T47D (cell line): Measurements from ENCODE around the gene SULT2B1.
A peak's percentile ranks its signal among the peaks of the same experiment; 100 is the strongest.
"Not testable (repeated sequence)": the region's sequence is repeated elsewhere in the genome, so short reads cannot be mapped to it uniquely, and the experiment has no call there.

ENCODE experiments used
- DNase-seq, 2 experiments: peaks; one replicate each; pipeline versions ENCODE4 v3.0.0 to v3.0.0-alpha.2; 2011 to 2012; ENCODE audit warnings: low read depth in 1 of 2, low spot score in 1 of 2
- JUND ChIP-seq: IDR thresholded peaks from 2 replicates; pipeline ENCODE4 v1.6.1; 2012; ENCODE audit warnings: low read depth
- in situ Hi-C: cut with HindIII; loops from 2 replicates; pipeline ENCODE4 v1.10.0; 2016; ENCODE audit warnings: low sequenced_read_pairs, low pct_unique_long_range_greater_than_20kb

Gene SULT2B1

DNA sequence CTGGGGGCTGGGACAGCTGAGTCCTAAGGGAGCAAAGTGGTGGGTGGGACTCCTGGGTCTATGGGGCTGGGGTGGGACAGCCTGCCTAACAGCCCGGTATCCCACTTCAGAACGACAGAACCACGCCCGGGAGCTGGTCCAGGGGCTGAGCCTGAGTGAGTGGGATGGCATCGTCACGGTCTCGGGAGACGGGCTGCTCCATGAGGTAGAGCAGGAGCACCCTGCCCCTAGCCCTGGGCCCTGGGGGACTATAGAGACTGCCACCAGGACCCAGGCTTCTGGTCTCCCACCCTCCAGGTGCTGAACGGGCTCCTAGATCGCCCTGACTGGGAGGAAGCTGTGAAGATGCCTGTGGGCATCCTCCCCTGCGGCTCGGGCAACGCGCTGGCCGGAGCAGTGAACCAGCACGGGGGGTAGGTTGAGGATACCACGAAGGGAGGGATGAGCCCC, 75.9 kb downstream of the SULT2B1 start:
- no peak for TF ChIP-seq JUND
- DNase-seq: no peak
- in situ Hi-C loops: no loop called here

DNA sequence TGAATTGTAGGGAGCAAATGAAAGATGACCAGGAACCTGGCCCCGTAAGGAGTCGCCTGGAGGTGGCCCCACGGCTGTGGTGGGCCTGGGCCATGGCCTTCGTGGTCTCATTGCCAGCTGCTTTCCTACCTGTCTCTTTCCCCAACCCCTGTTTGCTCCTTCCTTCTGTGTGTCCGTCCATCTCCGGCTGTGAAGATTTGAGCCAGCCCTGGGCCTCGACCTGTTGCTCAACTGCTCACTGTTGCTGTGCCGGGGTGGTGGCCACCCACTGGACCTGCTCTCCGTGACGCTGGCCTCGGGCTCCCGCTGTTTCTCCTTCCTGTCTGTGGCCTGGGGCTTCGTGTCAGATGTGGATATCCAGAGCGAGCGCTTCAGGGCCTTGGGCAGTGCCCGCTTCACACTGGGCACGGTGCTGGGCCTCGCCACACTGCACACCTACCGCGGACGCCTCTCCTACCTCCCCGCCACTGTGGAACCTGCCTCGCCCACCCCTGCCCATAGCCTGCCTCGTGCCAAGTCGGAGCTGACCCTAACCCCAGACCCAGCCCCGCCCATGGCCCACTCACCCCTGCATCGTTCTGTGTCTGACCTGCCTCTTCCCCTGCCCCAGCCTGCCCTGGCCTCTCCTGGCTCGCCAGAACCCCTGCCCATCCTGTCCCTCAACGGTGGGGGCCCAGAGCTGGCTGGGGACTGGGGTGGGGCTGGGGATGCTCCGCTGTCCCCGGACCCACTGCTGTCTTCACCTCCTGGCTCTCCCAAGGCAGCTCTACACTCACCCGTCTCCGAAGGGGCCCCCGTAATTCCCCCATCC, 76.7 kb downstream of the SULT2B1 start:
- in situ Hi-C loops: no loop called here

DNA sequence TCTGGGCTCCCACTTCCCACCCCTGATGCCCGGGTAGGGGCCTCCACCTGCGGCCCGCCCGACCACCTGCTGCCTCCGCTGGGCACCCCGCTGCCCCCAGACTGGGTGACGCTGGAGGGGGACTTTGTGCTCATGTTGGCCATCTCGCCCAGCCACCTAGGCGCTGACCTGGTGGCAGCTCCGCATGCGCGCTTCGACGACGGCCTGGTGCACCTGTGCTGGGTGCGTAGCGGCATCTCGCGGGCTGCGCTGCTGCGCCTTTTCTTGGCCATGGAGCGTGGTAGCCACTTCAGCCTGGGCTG, 77.3 kb downstream of the SULT2B1 start:
- no peak for DNase-seq
- in situ Hi-C loops: no loop called here
- TF ChIP-seq JUND: no peak

More for the DNA sequence above, 76.7 kb downstream of the SULT2B1 start:
- no peak for DNase-seq
- TF ChIP-seq JUND: no peak

DNA sequence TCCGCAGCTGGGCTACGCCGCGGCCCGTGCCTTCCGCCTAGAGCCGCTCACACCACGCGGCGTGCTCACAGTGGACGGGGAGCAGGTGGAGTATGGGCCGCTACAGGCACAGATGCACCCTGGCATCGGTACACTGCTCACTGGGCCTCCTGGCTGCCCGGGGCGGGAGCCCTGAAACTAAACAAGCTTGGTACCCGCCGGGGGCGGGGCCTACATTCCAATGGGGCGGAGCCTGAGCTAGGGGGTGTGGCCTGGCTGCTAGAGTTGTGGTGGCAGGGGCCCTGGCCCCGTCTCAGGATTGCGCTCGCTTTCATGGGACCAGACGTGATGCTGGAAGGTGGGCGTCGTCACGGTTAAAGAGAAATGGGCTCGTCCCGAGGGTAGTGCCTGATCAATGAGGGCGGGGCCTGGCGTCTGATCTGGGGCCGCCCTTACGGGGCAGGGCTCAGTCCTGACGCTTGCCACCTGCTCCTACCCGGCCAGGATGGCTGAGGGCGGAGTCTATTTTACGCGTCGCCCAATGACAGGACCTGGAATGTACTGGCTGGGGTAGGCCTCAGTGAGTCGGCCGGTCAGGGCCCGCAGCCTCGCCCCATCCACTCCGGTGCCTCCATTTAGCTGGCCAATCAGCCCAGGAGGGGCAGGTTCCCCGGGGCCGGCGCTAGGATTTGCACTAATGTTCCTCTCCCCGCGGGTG, 77.8 kb downstream of the SULT2B1 start:
- TF ChIP-seq JUND: no peak
- DNase-seq: no peak
- in situ Hi-C loops: no loop called here

DNA sequence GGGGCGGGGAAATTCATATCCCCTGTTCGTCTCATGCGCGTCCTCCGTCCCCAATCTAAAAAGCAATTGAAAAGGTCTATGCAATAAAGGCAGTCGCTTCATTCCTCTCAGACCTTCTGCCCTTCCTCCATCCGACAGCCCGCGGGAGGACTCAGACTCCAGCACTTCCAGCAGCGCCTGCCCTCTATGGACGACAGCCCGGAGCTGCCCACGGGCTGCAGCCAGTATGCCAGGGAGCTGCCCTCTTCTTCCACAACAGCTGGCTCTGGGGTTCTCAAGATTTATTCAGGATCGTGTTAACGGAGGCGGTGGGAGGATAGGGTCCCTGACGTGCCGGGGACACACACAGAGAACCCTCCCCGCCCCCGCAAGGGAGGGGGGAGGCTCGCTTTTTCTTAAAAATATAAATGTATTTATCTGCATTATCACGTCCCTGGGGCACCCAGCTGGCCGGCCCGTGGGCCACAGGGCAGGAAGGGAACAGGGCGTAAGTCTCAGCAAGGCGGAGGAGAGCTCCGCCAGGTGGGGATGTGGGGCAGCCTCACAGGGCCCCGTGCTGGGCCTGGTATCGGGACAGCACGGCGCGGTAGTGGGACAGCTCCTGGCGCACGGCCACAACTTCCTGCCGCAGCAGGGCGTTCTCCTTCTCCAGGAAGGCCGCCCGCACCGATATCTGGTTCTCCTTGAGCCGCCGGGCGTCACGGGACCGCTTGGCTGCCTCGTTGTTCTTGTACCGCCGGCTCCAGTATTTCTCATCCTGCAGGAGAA, 78.5 kb downstream of the SULT2B1 start:
- in situ Hi-C loops: no loop called here
- TF ChIP-seq JUND: no peak
- no peak for DNase-seq

DNA sequence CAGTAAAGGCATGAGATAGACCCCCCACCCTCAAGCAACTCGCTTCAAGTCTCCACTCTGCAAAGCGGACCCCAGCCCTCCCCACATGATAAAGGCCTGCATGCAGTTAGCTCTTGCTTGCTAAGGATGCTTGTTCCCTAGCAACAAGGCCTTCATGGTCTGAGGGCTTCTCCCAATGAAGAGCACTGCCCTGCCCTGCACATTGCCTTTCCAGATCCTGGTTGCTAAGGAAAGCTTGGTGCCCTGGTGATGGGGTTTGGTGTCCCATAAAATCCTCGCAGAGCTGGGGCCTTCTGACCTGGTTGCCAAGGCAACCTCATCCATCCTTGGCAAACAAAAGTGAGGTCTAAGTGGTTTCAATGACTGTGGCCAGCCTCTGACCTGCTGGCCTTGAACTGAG, 79.3 kb downstream of the SULT2B1 start:
- in situ Hi-C loops: no loop called here
- TF ChIP-seq JUND: no peak
- no peak for DNase-seq

DNA sequence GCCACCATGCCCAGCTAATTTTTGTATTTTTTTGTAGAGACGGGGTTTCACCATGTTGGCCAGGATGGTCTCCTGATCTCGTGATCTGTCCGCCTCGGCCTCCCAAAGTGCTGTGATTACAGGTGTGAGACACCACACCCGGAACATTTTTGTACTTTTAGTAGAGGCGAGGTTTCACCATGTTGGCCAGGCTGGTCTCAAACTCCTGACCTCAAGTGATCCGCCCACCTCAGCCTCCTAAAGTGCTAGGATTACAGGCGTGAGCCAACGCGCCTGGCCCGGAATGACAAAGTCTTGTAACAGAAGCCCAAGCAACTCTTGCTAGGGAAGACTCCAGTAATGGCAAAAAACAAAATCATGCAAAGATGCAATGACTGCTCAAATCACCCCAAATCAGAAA, 80.3 kb downstream of the SULT2B1 start:
- in situ Hi-C loops: not testable (repeated sequence)

DNA sequence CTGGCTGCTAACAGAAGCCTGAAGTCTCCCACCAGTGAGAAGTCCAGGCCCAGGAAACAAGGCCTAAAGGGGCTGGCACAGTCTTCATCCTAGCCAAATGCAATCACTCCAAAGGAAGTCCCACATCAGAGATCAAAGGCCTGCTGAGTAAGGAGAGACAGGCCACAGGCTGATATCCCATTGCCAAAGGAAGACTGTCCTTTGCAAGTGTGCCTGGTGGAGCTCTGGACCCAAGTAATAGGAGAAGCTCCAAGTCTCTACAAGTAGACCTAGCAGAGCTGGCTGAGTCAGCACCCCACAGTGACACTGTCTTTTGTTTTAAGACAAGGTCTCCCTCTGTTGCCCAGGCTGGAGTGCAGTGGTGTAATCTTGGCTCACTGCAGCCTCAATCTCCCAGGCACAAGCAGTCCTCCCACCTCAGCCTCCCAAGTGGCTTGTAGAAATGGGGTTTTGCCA, 80.7 kb downstream of the SULT2B1 start:
- TF ChIP-seq JUND: no peak
- in situ Hi-C loops: no loop called here
- DNase-seq: no peak

More for the DNA sequence above, 80.3 kb downstream of the SULT2B1 start:
- DNase-seq: not testable (repeated sequence)

DNA sequence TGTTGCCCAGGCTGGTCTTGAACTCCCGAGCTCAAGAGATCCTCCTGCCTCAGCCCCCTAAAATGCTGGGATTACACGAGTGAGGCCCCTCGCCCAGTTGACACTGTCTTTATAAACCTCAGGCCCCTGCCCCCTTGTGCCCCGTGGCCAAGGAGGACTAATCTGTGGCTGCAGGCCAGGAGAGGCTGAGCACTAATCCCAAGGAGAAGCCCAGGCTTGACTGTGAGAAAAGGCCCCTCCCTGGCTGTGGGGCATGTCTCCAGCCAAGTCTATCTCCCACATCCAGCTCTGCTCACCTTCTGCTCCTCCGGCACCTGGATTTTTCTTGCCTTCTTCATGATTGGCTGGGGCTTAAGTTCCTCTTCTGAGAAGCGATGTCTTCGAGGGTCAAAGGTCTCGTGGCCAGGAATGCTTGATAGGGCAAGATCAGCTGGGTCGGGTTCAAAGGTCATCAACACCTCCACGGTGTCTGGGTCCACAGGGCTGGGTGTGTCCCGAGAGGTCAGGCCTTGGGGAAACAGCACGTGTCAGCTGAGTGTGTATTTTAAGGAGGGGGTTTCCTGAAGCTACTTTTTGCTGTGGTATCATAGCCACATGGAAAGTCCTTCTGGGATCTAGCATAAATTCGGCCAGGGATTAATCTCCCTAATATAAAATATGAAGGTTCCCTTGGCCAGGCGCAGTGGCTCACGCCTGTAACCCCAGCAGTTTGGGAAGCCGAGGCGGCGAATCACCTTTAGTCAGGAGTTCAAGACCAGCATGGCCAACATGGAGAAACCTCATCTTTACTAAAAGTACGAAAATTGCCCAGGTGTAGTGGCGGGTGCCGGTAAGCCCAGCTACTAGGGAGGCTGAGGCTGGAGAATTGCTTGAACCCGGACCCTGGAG, 81.4 kb downstream of the SULT2B1 start:
- in situ Hi-C loops: no loop called here

DNA sequence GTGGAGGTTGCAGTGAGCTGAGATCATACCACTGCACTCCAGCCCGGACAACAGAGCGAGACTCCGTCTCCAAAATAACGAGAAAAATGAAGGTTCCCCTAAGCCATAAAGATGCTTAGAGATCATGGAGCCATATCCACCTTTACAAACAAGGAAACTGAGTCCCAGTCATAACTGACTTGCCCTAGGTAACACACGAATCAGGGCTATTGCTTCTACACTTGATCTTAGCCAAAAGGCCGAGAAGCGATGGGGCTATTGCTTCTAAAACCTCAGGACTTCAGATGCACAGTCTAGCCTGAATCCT, 82.0 kb downstream of the SULT2B1 start:
- in situ Hi-C loops: no loop called here
- TF ChIP-seq JUND: no peak
- DNase-seq: no peak

More for the DNA sequence above, 81.4 kb downstream of the SULT2B1 start:
- no peak for TF ChIP-seq JUND
- no peak for DNase-seq

DNA sequence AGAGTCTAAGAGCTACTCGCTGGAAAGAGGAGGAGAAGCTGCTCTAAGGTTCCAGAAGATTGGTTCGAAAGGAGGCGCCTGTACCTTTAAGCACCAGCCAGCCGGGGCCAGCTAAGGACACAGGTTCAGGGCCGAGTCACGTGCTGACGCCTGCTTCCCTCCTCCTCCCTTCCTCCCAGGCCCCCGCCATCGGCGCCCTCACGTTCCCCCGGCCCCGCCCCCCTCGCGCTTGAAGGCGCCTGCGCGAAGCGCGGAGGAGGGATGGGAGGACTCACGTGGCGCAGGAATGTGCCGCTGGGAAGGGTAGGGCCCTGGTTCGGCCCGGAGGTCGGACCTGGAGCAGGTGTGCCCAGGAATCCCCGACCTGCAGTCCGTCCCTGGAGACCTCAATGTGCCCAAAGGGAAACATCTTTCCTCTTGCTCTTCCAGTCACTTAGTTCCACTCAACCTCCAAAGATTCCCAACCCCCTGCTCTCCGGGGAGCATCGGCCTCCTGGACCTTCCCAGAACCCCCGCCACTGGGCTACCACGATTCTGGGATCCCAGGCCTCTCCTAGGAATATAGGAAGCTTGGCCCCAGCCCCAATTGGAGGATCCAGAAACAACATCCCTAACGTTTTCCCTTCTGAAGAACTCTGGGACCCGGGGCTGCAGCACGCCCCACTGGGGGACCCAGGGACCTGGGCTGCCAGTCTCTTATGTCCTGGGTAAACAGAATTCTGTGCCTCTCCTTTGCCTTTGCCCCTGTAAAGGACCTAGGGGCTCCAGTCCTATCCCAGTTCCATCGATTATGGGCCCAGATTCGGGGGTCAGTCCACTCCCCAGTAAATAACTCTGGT, 82.7 kb downstream of the SULT2B1 start:
- TF ChIP-seq JUND: no peak
- in situ Hi-C loops: no loop called here
- DNase-seq: peak; percentile 72 to 97
